Keratinocyte (primary cell): Measurements from ENCODE around the gene NUMB. TPM values are rescaled to one million over a fixed set of nuclear protein-coding genes. Genes with fewer than 3 reads are reported as not detected.

ENCODE experiments used
- DNase-seq: peaks from one replicate; pipeline ENCODE4 v3.0.0-alpha.2; 2011; ENCODE audit warnings: low read depth, missing footprints, low spot score
- FAIRE-seq: peaks from 2 replicates; lab custom pipeline; 2011; peaks lifted over from hg19 to GRCh38; lab: Jason Lieb, UNC
- H2AFZ ChIP-seq: 2 replicates; pipeline ENCODE4 v1.6.0; 2012; ENCODE audit warnings: low read length, control low read depth, inconsistent platforms; ENCODE audit not compliant: control insufficient read depth
- H3K27ac ChIP-seq: 2 replicates; pipeline ENCODE4 v1.5.1; 2011; ENCODE audit warnings: low read length; ENCODE audit not compliant: control insufficient read depth, insufficient read depth
- H3K27me3 ChIP-seq: 3 replicates; pipeline ENCODE4 v1.6.0; 2011; ENCODE audit warnings: low read length; ENCODE audit not compliant: control insufficient read depth, insufficient read depth; ENCODE audit errors: extremely low read depth
- H3K36me3 ChIP-seq, 2 experiments: 2 replicates in 1 of 2; 3 replicates in 1 of 2; pipeline ENCODE4 v1.5.1; 2011; ENCODE audit warnings: low read length in 2 of 2, mild to moderate bottlenecking in 1 of 2; ENCODE audit not compliant: control insufficient read depth in 2 of 2, insufficient read depth in 2 of 2; ENCODE audit errors: extremely low read depth in 1 of 2
- H3K4me1 ChIP-seq: 3 replicates; pipeline ENCODE4 v1.5.1; 2011; ENCODE audit warnings: low read length; ENCODE audit not compliant: control insufficient read depth, insufficient read depth; ENCODE audit errors: extremely low read depth
- H3K4me2 ChIP-seq: 3 replicates; pipeline ENCODE4 v1.6.0; 2011; ENCODE audit warnings: low read depth, low read length; ENCODE audit not compliant: control insufficient read depth, insufficient read depth; ENCODE audit errors: extremely low read depth
- H3K4me3 ChIP-seq, 3 experiments: fragments of 200-600 bp in 1 of 3; sonication (generic) in 1 of 3; 2 replicates in 2 of 3; 3 replicates in 1 of 3; pipeline ENCODE4 v1.5.1; 2011 to 2016; ENCODE audit warnings: low read length in 3 of 3, mild to moderate bottlenecking in 3 of 3, control low read depth in 2 of 3, inconsistent platforms in 1 of 3, low read depth in 1 of 3, mixed read lengths in 1 of 3, mixed run types in 1 of 3, moderate library complexity in 1 of 3; ENCODE audit not compliant: control insufficient read depth in 2 of 3, insufficient read depth in 2 of 3; ENCODE audit errors: extremely low read depth in 1 of 3
- H3K79me2 ChIP-seq: 2 replicates; pipeline ENCODE4 v1.6.0; 2012; ENCODE audit warnings: low read length; ENCODE audit not compliant: control insufficient read depth, insufficient read depth
- H3K9ac ChIP-seq: 3 replicates; pipeline ENCODE4 v1.6.0; 2011; ENCODE audit warnings: low read length; ENCODE audit not compliant: control insufficient read depth, insufficient read depth; ENCODE audit errors: extremely low read depth
- H3K9me1 ChIP-seq: 3 replicates; pipeline ENCODE4 v1.6.0; 2011; ENCODE audit warnings: low read length; ENCODE audit not compliant: control insufficient read depth, insufficient read depth; ENCODE audit errors: extremely low read depth
- H3K9me3 ChIP-seq: 2 replicates; pipeline ENCODE4 v1.5.1; 2012; ENCODE audit warnings: low read depth, low read length; ENCODE audit not compliant: control insufficient read depth
- H4K20me1 ChIP-seq: 3 replicates; pipeline ENCODE4 v1.6.0; 2011; ENCODE audit warnings: low read length; ENCODE audit not compliant: control insufficient read depth, insufficient read depth; ENCODE audit errors: extremely low read depth
- EZH2 ChIP-seq: IDR thresholded peaks from one replicate; pipeline ENCODE4 v1.6.1; 2012; ENCODE audit warnings: inconsistent platforms, mild to moderate bottlenecking, low read length, moderate library complexity
- dilution Hi-C: fragments of 300-500 bp; cut with MboI; formaldehyde crosslinking; loops from one replicate; pipeline ENCODE4 v1.7.0; 2020; ENCODE audit warnings: low sequenced_read_pairs; ENCODE audit not compliant: extremely low pct_ligation_motif_present
- polyA plus RNA-seq, 5 experiments: library from polyadenylated mRNA; depleted of rRNA in 3 of 5; stranded (reverse) in 3 of 5; stranded (forward) in 1 of 5; unstranded in 1 of 5; fragments of >200 nt; gene quantifications; 1 replicate in 1 of 5; 2 replicates in 3 of 5; 3 replicates in 1 of 5; pipeline versions ENCODE4 v1.2.1 to v1.2.3, GENCODE V29; 2011 to 2012; ENCODE audit warnings: missing spikeins in 2 of 5, low read depth in 1 of 5, low replicate concordance in 1 of 5
- TF ChIP-seq, protein P1 (sequence below), 3 experiments: IDR thresholded peaks in 1 of 3; conservative IDR thresholded peaks in 1 of 3; optimal IDR thresholded peaks in 1 of 3; 2 replicates in 2 of 3; 3 replicates in 1 of 3; pipeline versions ENCODE3 to v1.5.1; 2011; ENCODE audit warnings: low read length in 3 of 3, mild to moderate bottlenecking in 3 of 3, moderate library complexity in 2 of 3, control low read depth in 1 of 3, inconsistent platforms in 1 of 3; ENCODE audit not compliant: insufficient read depth in 2 of 3; ENCODE audit errors: extremely low read depth in 1 of 3

Gene NUMB
- polyA plus RNA-seq, 1 donor (not counting 4 experiments of a cell fraction or from before 2014, with no cell fraction given), result 110 TPM

- H3K4me3 ChIP-seq, result no peak overlapping the region
- DNase-seq (no peak), FAIRE-seq (no peak)
- H3K4me1 ChIP-seq, result no peaks in the 10 kb centered on the region
- no peaks in the 10 kb centered on the region for H4K20me1 ChIP-seq
- H3K36me3 ChIP-seq, result peaks cover 7 to 22% of the 10 kb centered on the region in 2 experiments
- H3K27me3 ChIP-seq, result no peaks in the 10 kb centered on the region
- no peak overlapping the region for H3K27ac ChIP-seq
- no peaks in the 10 kb centered on the region for H3K9me1 ChIP-seq
- no peaks in the 10 kb centered on the region for H3K79me2 ChIP-seq
- dilution Hi-C loops, result no loop called here
- H2AFZ ChIP-seq, result no peak overlapping the region
- no peak overlapping the region for H3K9ac ChIP-seq
- TF ChIP-seq, protein P1, sequence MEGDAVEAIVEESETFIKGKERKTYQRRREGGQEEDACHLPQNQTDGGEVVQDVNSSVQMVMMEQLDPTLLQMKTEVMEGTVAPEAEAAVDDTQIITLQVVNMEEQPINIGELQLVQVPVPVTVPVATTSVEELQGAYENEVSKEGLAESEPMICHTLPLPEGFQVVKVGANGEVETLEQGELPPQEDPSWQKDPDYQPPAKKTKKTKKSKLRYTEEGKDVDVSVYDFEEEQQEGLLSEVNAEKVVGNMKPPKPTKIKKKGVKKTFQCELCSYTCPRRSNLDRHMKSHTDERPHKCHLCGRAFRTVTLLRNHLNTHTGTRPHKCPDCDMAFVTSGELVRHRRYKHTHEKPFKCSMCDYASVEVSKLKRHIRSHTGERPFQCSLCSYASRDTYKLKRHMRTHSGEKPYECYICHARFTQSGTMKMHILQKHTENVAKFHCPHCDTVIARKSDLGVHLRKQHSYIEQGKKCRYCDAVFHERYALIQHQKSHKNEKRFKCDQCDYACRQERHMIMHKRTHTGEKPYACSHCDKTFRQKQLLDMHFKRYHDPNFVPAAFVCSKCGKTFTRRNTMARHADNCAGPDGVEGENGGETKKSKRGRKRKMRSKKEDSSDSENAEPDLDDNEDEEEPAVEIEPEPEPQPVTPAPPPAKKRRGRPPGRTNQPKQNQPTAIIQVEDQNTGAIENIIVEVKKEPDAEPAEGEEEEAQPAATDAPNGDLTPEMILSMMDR (optimal IDR thresholded peaks at IDR 0.05 in 1 of 3, IDR thresholded peaks at IDR 0.05 in 1 of 3, conservative IDR thresholded peaks at IDR 0.05 in 1 of 3; ENCODE audit: extremely low read depth in 1 of 3, insufficient read depth in 2 of 3, low read length in 3 of 3), result no peak
- no peak for TF ChIP-seq EZH2
- no peaks in the 10 kb centered on the region for H3K9me3 ChIP-seq
- H3K4me2 ChIP-seq, result no peak overlapping the region
These were observed 168.6 kb downstream of the NUMB start for GRCh38 chr14:73289729-73290128.

DNA sequence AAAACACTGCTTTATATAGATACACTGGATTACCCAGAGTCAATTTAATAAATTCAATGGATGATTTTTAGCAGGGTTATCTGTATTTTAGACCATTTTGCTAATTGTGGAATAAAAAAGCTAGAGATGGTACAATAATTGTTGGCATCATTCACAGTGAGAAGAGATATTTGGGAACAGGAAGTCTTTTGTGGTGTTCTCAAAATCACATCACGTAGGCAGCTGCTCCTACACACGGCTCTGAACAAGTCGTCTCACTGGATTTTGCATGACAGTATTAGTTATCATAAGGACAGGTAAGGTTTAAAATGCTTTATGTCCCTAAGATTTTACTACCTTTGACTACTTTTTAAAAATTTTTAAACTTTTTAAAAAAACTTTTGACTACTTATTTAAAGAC lies 169.0 kb downstream of the NUMB start:
- Histone ChIP-seq H3K27ac (no peak overlapping the region), H3K9me1 (no peaks in the 10 kb centered on the region), H3K4me3 (no peak overlapping the region), H3K9ac (no peak overlapping the region), H4K20me1 (no peaks in the 10 kb centered on the region), H3K4me2 (no peak overlapping the region), H3K36me3 (peaks cover 7 to 22% of the 10 kb centered on the region in 2 experiments), H3K79me2 (no peaks in the 10 kb centered on the region), H3K9me3 (no peaks in the 10 kb centered on the region), H3K27me3 (no peaks in the 10 kb centered on the region), H2AFZ (no peak overlapping the region), H3K4me1 (no peaks in the 10 kb centered on the region)
- FAIRE-seq (no peak), DNase-seq (no peak)
- TF ChIP-seq, protein P1 (optimal IDR thresholded peaks at IDR 0.05 in 1 of 3, IDR thresholded peaks at IDR 0.05 in 1 of 3, conservative IDR thresholded peaks at IDR 0.05 in 1 of 3; ENCODE audit: extremely low read depth in 1 of 3, insufficient read depth in 2 of 3, low read length in 3 of 3), result no peak
- no peak for TF ChIP-seq EZH2
- dilution Hi-C loops, result no loop called here
